GM06990 (cell line): ENCODE results near the gene JADE1.
A peak's percentile ranks its signal among the peaks of the same experiment; 100 is the strongest.

Experiments used
- DNase-seq: peaks from one replicate; pipeline ENCODE4 v3.0.0-alpha.2; 2011; ENCODE audit not compliant: insufficient read length; ENCODE audit errors: extremely low read depth
- H3K27me3 ChIP-seq: replicated peaks from 2 replicates; pipeline ENCODE4 v1.6.0; 2011; ENCODE audit warnings: low read length; ENCODE audit not compliant: control insufficient read depth, insufficient read depth
- H3K36me3 ChIP-seq: 2 replicates; pipeline ENCODE4 v1.5.1; 2011; ENCODE audit warnings: low read length; ENCODE audit not compliant: control insufficient read depth, insufficient read depth
- H3K4me3 ChIP-seq: replicated peaks from 2 replicates; pipeline ENCODE4 v1.5.1; 2011; ENCODE audit warnings: low read depth, mild to moderate bottlenecking, control low read depth, low read length
- CTCF ChIP-seq: IDR thresholded peaks from 2 replicates; pipeline ENCODE4 v1.5.1; 2011; ENCODE audit warnings: low read length, control low read depth, mild to moderate bottlenecking, inconsistent platforms; ENCODE audit not compliant: insufficient read depth, poor library complexity, severe bottlenecking

The JADE1 gene

GRCh38 chr4:128775477-128775876, 34.0 kb upstream of the JADE1 start:
- DNase-seq: no peak
- Histone ChIP-seq H3K36me3 (no peaks in the 10 kb centered on the region), H3K4me3 (no peak overlapping the region), H3K27me3 (no peaks in the 10 kb centered on the region)
- TF ChIP-seq CTCF: no peak

- no peaks in the 10 kb centered on the region for H3K36me3 ChIP-seq
- H3K4me3 ChIP-seq: no peak overlapping the region
- no peak for TF ChIP-seq CTCF
- H3K27me3 ChIP-seq: no peaks in the 10 kb centered on the region
- no peak for DNase-seq
These were observed 33.6 kb upstream of the JADE1 start for GRCh38 chr4:128775916-128776315.

- no peak overlapping the region for H3K4me3 ChIP-seq
- H3K27me3 ChIP-seq: no peaks in the 10 kb centered on the region
- DNase-seq: no peak
- no peaks in the 10 kb centered on the region for H3K36me3 ChIP-seq
- TF ChIP-seq CTCF: no peak
These were observed 32.7 kb upstream of the JADE1 start for GRCh38 chr4:128776794-128777216.

- H3K27me3 ChIP-seq: no peaks in the 10 kb centered on the region
- no peaks in the 10 kb centered on the region for H3K36me3 ChIP-seq
- TF ChIP-seq CTCF: no peak
- DNase-seq: no peak
- H3K4me3 ChIP-seq: no peak overlapping the region
These were observed 28.8 kb upstream of the JADE1 start for GRCh38 chr4:128780688-128781087.

- Histone ChIP-seq H3K36me3 (no peaks in the 10 kb centered on the region), H3K4me3 (no peak overlapping the region), H3K27me3 (no peaks in the 10 kb centered on the region)
- no peak for DNase-seq
- peak; percentile 37 for TF ChIP-seq CTCF
These were observed 27.3 kb upstream of the JADE1 start for GRCh38 chr4:128782076-128782715.
